H9 (cell line): ENCODE measurements around the gene SUPT20HL1. TPM values are rescaled to one million over a fixed set of nuclear protein-coding genes. Genes with fewer than 3 reads are reported as not detected.
"Not testable (repeated sequence)": the region's sequence is repeated elsewhere in the genome, so short reads cannot be mapped to it uniquely, and the experiment has no call there.

ENCODE experiments used
- DNase-seq: peaks from one replicate; pipeline ENCODE4 v3.0.0-alpha.2; 2017
- H2AFZ ChIP-seq: one replicate; pipeline ENCODE4 v1.6.1; 2013; ENCODE audit warnings: mild to moderate bottlenecking, low read length, control low read depth, moderate library complexity
- H2AK5ac ChIP-seq: 2 replicates; pipeline ENCODE4 v1.6.1; 2013; ENCODE audit warnings: low read length, control low read depth, mixed read lengths; ENCODE audit not compliant: insufficient read length
- H2BK120ac ChIP-seq: one replicate; pipeline ENCODE4 v1.6.1; 2013; ENCODE audit warnings: low read depth, mild to moderate bottlenecking, low read length, control low read depth, inconsistent platforms; ENCODE audit not compliant: poor library complexity, severe bottlenecking
- H2BK12ac ChIP-seq: 2 replicates; pipeline ENCODE4 v1.6.1; 2013; ENCODE audit warnings: low read length, control low read depth, mixed read lengths, low read depth; ENCODE audit not compliant: insufficient read length
- H2BK15ac ChIP-seq: 2 replicates; pipeline ENCODE4 v1.6.1; 2013; ENCODE audit warnings: low read depth, low read length, control low read depth
- H2BK20ac ChIP-seq: one replicate; pipeline ENCODE4 v1.6.1; 2013; ENCODE audit warnings: low read depth, mild to moderate bottlenecking, low read length, control low read depth, inconsistent platforms; ENCODE audit not compliant: poor library complexity, severe bottlenecking
- H2BK5ac ChIP-seq: 2 replicates; pipeline ENCODE4 v1.6.1; 2013; ENCODE audit warnings: low read length, control low read depth, mixed read lengths; ENCODE audit not compliant: insufficient read length
- H3K14ac ChIP-seq: 2 replicates; pipeline ENCODE4 v1.6.1; 2013; ENCODE audit warnings: low read length, control low read depth; ENCODE audit not compliant: insufficient read depth
- H3K18ac ChIP-seq: 2 replicates; pipeline ENCODE4 v1.6.1; 2013; ENCODE audit warnings: low read depth, mild to moderate bottlenecking, mixed read lengths, low read length, control low read depth; ENCODE audit not compliant: insufficient read length
- H3K23ac ChIP-seq: 2 replicates; pipeline ENCODE4 v1.6.1; 2013; ENCODE audit warnings: low read length, control low read depth, mixed read lengths, low read depth; ENCODE audit not compliant: insufficient read length
- H3K23me2 ChIP-seq: 2 replicates; pipeline ENCODE4 v1.6.1; 2013; ENCODE audit warnings: low read depth, mild to moderate bottlenecking, mixed read lengths, low read length, control low read depth; ENCODE audit not compliant: insufficient read length, poor library complexity, severe bottlenecking
- H3K27ac ChIP-seq: 2 replicates; pipeline ENCODE4 v1.5.1; 2013; ENCODE audit warnings: low read length, control low read depth, mixed read lengths, low read depth; ENCODE audit not compliant: insufficient read length
- H3K27me3 ChIP-seq: 2 replicates; pipeline ENCODE4 v1.6.1; 2013; ENCODE audit warnings: low read length, control low read depth, inconsistent platforms; ENCODE audit not compliant: insufficient read depth
- H3K4ac ChIP-seq: 2 replicates; pipeline ENCODE4 v1.6.1; 2013; ENCODE audit warnings: low read depth, mild to moderate bottlenecking, control low read depth, inconsistent platforms, low read length, moderate library complexity
- H3K4me1 ChIP-seq: 2 replicates; pipeline ENCODE4 v1.6.1; 2013; ENCODE audit warnings: low read length, control low read depth, inconsistent platforms; ENCODE audit not compliant: insufficient read depth
- H3K4me2 ChIP-seq: 2 replicates; pipeline ENCODE4 v1.6.1; 2013; ENCODE audit warnings: low read length, control low read depth, mixed read lengths; ENCODE audit not compliant: insufficient read length, insufficient read depth
- H3K56ac ChIP-seq: 2 replicates; pipeline ENCODE4 v1.6.1; 2013; ENCODE audit warnings: low read depth, mild to moderate bottlenecking, mixed read lengths, low read length, control low read depth; ENCODE audit not compliant: insufficient read length
- H3K79me1 ChIP-seq: 2 replicates; pipeline ENCODE4 v1.6.1; 2013; ENCODE audit warnings: low read depth, mild to moderate bottlenecking, moderate library complexity, low read length, control low read depth, inconsistent platforms; ENCODE audit not compliant: insufficient read depth, poor library complexity, severe bottlenecking
- H3K79me2 ChIP-seq: 2 replicates; pipeline ENCODE4 v1.6.1; 2013; ENCODE audit warnings: low read length, control low read depth, inconsistent platforms; ENCODE audit not compliant: insufficient read depth
- H3K9ac ChIP-seq: 2 replicates; pipeline ENCODE4 v1.6.1; 2013; ENCODE audit warnings: low read length, control low read depth, mixed read lengths; ENCODE audit not compliant: insufficient read length; ENCODE audit errors: extremely low read depth
- H3K9me3 ChIP-seq: one replicate; pipeline ENCODE4 v1.6.1; 2013; ENCODE audit warnings: low read depth, low read length, inconsistent platforms; ENCODE audit not compliant: control insufficient read depth
- H3T11ph ChIP-seq: one replicate; pipeline ENCODE4 v1.6.1; 2013; ENCODE audit warnings: mild to moderate bottlenecking, low read length, control low read depth, inconsistent platforms
- H4K20me1 ChIP-seq: one replicate; pipeline ENCODE4 v1.6.1; 2013; ENCODE audit not compliant: control insufficient read depth, insufficient read length, insufficient read depth
- H4K5ac ChIP-seq: 2 replicates; pipeline ENCODE4 v1.6.1; 2013; ENCODE audit warnings: low read depth, mild to moderate bottlenecking, mixed read lengths, low read length, control low read depth; ENCODE audit not compliant: insufficient read length
- H4K8ac ChIP-seq: replicated peaks from 2 replicates; pipeline ENCODE4 v1.6.1; 2013; ENCODE audit warnings: low read length, control low read depth, mixed read lengths, low read depth; ENCODE audit not compliant: insufficient read length
- H4K91ac ChIP-seq: 2 replicates; pipeline ENCODE4 v1.6.1; 2013; ENCODE audit warnings: low read depth, mild to moderate bottlenecking, moderate library complexity, mixed read lengths, low read length, control low read depth; ENCODE audit not compliant: insufficient read length
- H3K27ac Mint-ChIP-seq, 3 experiments: 2 replicates in 2 of 3; 3 replicates in 1 of 3; pipeline ENCODE4 v1.8.0; 2020 to 2021; ENCODE audit warnings: mixed read lengths in 3 of 3, mild to moderate bottlenecking in 1 of 3, moderate library complexity in 1 of 3
- H3K27me3 Mint-ChIP-seq: 2 replicates; pipeline ENCODE4 v1.8.0; 2021; ENCODE audit warnings: low read depth, mild to moderate bottlenecking, moderate library complexity, mixed read lengths
- H3K36me3 Mint-ChIP-seq, 3 experiments: 2 replicates in 2 of 3; 3 replicates in 1 of 3; pipeline ENCODE4 v1.8.0; 2020 to 2021; ENCODE audit warnings: low read depth in 3 of 3, mixed read lengths in 3 of 3; ENCODE audit not compliant: insufficient read depth in 1 of 3
- H3K4me1 Mint-ChIP-seq, 2 experiments: 2 replicates each; pipeline ENCODE4 v1.8.0; 2020; ENCODE audit warnings: mixed read lengths in 2 of 2
- H3K4me3 Mint-ChIP-seq, 2 experiments: 2 replicates in 1 of 2; 3 replicates in 1 of 2; pipeline ENCODE4 v1.8.0; 2020 to 2021; ENCODE audit warnings: mild to moderate bottlenecking in 2 of 2, mixed read lengths in 2 of 2, moderate library complexity in 1 of 2
- H3K9me3 Mint-ChIP-seq, 2 experiments: 2 replicates in 1 of 2; 3 replicates in 1 of 2; pipeline ENCODE4 v1.8.0; 2020; ENCODE audit warnings: mild to moderate bottlenecking in 2 of 2, mixed read lengths in 2 of 2, moderate library complexity in 1 of 2
- WGBS: extraction: QIAGEN DNeasy Blood & Tissue Kit; methylation state at CpG from one replicate; pipeline ENCODE4 v1.1.7; 2013; ENCODE audit warnings: missing lambda C conversion rate, low lambda C conversion rate, mixed read lengths; ENCODE audit not compliant: insufficient read length; ENCODE audit errors: extremely low coverage; 5-methylcytosine and 5-hydroxymethylcytosine counted together
- total RNA-seq: library from RNA; stranded (reverse); gene quantifications from 2 replicates; pipeline ENCODE4 v1.2.1, GENCODE V29; 2021
- TF ChIP-seq, protein P1 (sequence below): fragments of 200-600 bp; sonication (generic); conservative IDR thresholded peaks from 3 replicates; pipeline ENCODE4 v1.8.0; 2021; ENCODE audit warnings: antibody characterized with exemption, mild to moderate bottlenecking

SUPT20HL1 gene
- total RNA-seq, 1 experiment from 2014 or later: not detected

DNA sequence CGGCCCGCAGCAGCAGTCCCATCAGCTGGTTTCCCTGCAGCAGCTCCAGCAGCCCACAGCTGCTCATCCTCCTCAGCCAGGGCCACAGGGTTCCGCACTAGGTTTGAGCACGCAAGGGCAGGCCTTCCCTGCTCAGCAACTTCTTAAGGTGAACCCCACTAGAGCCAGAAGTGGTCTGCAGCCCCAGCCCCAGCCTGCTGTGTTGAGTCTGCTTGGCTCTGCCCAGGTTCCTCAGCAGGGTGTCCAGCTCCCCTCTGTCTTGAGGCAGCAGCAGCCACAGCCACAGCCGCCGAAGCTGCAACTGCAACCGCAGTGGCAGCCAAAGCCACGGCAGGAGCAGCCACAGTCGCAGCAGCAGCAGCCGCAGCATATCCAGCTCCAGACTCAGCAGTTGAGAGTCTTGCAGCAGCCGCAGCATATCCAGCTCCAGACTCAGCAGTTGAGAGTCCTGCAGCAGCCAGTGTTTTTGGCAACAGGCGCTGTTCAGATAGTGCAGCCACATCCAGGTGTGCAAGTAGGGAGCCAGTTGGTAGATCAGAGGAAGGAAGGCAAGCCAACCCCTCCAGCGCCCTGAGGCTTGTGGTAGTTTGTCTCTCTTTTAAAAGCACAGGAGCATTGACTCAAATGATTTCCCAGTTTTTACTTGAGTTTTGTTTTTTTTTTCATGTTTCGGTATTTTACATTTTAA lies 4.6 kb downstream of the SUPT20HL1 start:
- Histone ChIP-seq H3T11ph (no peak overlapping the region), H4K8ac (no peak overlapping the region), H3K27me3 (no peaks in the 10 kb centered on the region), H3K79me1 (no peaks in the 10 kb centered on the region), H2BK12ac (no peak overlapping the region), H3K4me1 (no peaks in the 10 kb centered on the region), H3K4ac (no peak overlapping the region), H2AK5ac (no peak overlapping the region), H3K56ac (no peak overlapping the region), H2AFZ (no peak overlapping the region), H2BK120ac (no peak overlapping the region), H4K91ac (no peak overlapping the region), H3K23ac (no peak overlapping the region), H2BK20ac (no peak overlapping the region), H3K18ac (no peak overlapping the region), H2BK15ac (no peak overlapping the region), H3K4me2 (no peak overlapping the region), H3K14ac (no peak overlapping the region), H2BK5ac (no peak overlapping the region), H4K5ac (no peak overlapping the region), H3K23me2 (no peaks in the 10 kb centered on the region), H4K20me1 (no peaks in the 10 kb centered on the region), H3K9ac (no peak overlapping the region), H3K27ac (no peak overlapping the region), H3K9me3 (no peaks in the 10 kb centered on the region), H3K79me2 (no peaks in the 10 kb centered on the region)
- no CpG with 5 or more reads among the region's 14 CpGs for WGBS
- Mint-ChIP-seq H3K9me3 (no peaks in the 10 kb centered on the region; a peak in 1 of 5 replicates), H3K36me3 (no peaks in the 10 kb centered on the region; a peak in 2 of 7 replicates), H3K4me1 (peaks cover 32 to 37% of the 10 kb centered on the region in 2 experiments), H3K27ac (peak overlapping the region in 1 of 3 experiments; percentile 11; a peak in 1 of 7 replicates), H3K4me3 (no peak overlapping the region), H3K27me3 (peaks cover 4% of the 10 kb centered on the region; the same call in 1 of the 2 replicates)
- DNase-seq: no peak
- TF ChIP-seq, protein P1, sequence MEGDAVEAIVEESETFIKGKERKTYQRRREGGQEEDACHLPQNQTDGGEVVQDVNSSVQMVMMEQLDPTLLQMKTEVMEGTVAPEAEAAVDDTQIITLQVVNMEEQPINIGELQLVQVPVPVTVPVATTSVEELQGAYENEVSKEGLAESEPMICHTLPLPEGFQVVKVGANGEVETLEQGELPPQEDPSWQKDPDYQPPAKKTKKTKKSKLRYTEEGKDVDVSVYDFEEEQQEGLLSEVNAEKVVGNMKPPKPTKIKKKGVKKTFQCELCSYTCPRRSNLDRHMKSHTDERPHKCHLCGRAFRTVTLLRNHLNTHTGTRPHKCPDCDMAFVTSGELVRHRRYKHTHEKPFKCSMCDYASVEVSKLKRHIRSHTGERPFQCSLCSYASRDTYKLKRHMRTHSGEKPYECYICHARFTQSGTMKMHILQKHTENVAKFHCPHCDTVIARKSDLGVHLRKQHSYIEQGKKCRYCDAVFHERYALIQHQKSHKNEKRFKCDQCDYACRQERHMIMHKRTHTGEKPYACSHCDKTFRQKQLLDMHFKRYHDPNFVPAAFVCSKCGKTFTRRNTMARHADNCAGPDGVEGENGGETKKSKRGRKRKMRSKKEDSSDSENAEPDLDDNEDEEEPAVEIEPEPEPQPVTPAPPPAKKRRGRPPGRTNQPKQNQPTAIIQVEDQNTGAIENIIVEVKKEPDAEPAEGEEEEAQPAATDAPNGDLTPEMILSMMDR: no peak

DNA sequence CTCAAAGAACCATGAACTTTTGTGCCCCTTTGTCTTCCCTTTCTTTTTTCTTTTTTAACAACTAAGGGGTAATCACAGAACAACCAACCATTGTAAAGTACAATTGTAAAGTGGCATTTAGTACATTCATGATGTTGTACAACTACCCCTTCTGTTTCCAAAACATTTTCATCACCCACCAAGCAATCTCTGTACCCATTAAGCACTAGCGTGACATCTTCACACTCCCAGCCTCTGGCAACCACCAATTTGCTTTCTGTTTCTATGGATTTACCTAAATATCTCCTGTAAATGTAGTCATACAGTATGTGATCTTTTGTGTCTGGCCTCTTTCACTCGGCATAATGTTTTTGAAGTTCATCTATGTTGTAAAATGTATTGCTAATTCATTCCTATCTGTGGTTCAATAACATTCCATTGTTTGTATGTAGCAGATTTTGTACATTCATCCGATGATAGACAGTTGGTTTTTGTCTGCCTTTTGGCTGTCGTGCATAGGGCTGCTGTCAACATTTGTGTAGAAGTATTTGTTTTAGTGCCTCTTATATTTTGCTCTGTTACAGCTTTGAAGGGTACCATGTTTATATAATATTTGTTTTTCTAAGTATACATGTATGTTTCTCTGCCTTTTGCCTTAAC lies 6.4 kb downstream of the SUPT20HL1 start:
- H2BK15ac ChIP-seq, H3K23ac ChIP-seq, H3K27ac Mint-ChIP-seq, H3K36me3 Mint-ChIP-seq, H3T11ph ChIP-seq, H3K18ac ChIP-seq, H2BK12ac ChIP-seq, H3K14ac ChIP-seq, DNase-seq, H4K5ac ChIP-seq, H3K9me3 ChIP-seq, H3K4me3 Mint-ChIP-seq, H3K4me2 ChIP-seq, H4K91ac ChIP-seq, H2AFZ ChIP-seq, H3K23me2 ChIP-seq, H3K27me3 ChIP-seq, H4K8ac ChIP-seq, H2AK5ac ChIP-seq, H2BK120ac ChIP-seq, H3K27ac ChIP-seq, H3K56ac ChIP-seq, H3K9me3 Mint-ChIP-seq, H3K9ac ChIP-seq, H4K20me1 ChIP-seq, H2BK5ac ChIP-seq, H2BK20ac ChIP-seq, H3K27me3 Mint-ChIP-seq, H3K4me1 ChIP-seq, H3K4ac ChIP-seq, H3K79me2 ChIP-seq, H3K79me1 ChIP-seq: not testable (repeated sequence)
- peaks cover 47 to 56% of the 10 kb centered on the region in 2 experiments for H3K4me1 Mint-ChIP-seq
- no CpG with 5 or more reads among the region's 4 CpGs for WGBS
